Cerebellar cortex (tissue), 1 donor: ENCODE results near the gene STEAP4.
"Not testable (repeated sequence)": the region's sequence is repeated elsewhere in the genome, so short reads cannot be mapped to it uniquely, and the experiment has no call there.

Experiments used
- DNase-seq: peaks from one replicate; pipeline ENCODE4 v3.0.0-alpha.2; 2015; ENCODE audit warnings: low spot score

The STEAP4 gene

GRCh38 chr7:88268858-88269257 lies 37.8 kb downstream of the STEAP4 start:
- DNase-seq: no peak

- no peak for DNase-seq
These were observed 38.6 kb downstream of the STEAP4 start for GRCh38 chr7:88268051-88268450.

- no peak for DNase-seq
These were observed 39.3 kb downstream of the STEAP4 start for GRCh38 chr7:88267421-88267820.

GRCh38 chr7:88264987-88265386 lies 41.7 kb downstream of the STEAP4 start:
- not testable (repeated sequence) for DNase-seq

GRCh38 chr7:88262562-88262961 lies 44.1 kb downstream of the STEAP4 start:
- no peak for DNase-seq

- no peak for DNase-seq
These were observed 46.0 kb downstream of the STEAP4 start for GRCh38 chr7:88260719-88261118.

GRCh38 chr7:88259656-88260380 lies 46.9 kb downstream of the STEAP4 start:
- DNase-seq: no peak

- DNase-seq: not testable (repeated sequence)
These were observed 48.4 kb downstream of the STEAP4 start for GRCh38 chr7:88258296-88258695.

- DNase-seq: no peak
These were observed 49.8 kb downstream of the STEAP4 start for GRCh38 chr7:88256906-88257305.

- no peak for DNase-seq
These were observed 51.8 kb downstream of the STEAP4 start for GRCh38 chr7:88254721-88255424.

GRCh38 chr7:88253640-88254039 lies 53.1 kb downstream of the STEAP4 start:
- no peak for DNase-seq

- no peak for DNase-seq
These were observed 62.4 kb downstream of the STEAP4 start for GRCh38 chr7:88244258-88244657.

- DNase-seq: peak; percentile 91
These were observed 63.3 kb downstream of the STEAP4 start for GRCh38 chr7:88243345-88243909.

GRCh38 chr7:88239852-88240251 lies 66.8 kb downstream of the STEAP4 start:
- DNase-seq: no peak

- DNase-seq: no peak
These were observed 72.9 kb downstream of the STEAP4 start for GRCh38 chr7:88233828-88234227.

GRCh38 chr7:88230646-88231045 lies 76.0 kb downstream of the STEAP4 start:
- DNase-seq: no peak

- DNase-seq: no peak
These were observed 77.2 kb downstream of the STEAP4 start for GRCh38 chr7:88229302-88229995.

- DNase-seq: no peak
These were observed 79.7 kb downstream of the STEAP4 start for GRCh38 chr7:88226886-88227516.

- no peak for DNase-seq
These were observed 80.5 kb downstream of the STEAP4 start for GRCh38 chr7:88226201-88226600.

- DNase-seq: no peak
These were observed 82.0 kb downstream of the STEAP4 start for GRCh38 chr7:88224601-88225275.

GRCh38 chr7:88223265-88223664 lies 83.4 kb downstream of the STEAP4 start:
- DNase-seq: no peak
